Urinary bladder (tissue), 4 donors: Measurements from ENCODE around the gene MEST. TPM values are rescaled to one million over a fixed set of nuclear protein-coding genes. Genes with fewer than 3 reads are reported as not detected.
A peak's percentile ranks its signal among the peaks of the same experiment; 100 is the strongest.

ENCODE experiments used
- DNase-seq: peaks from one replicate; pipeline ENCODE4 v3.0.0-alpha.2; 2015; ENCODE audit errors: extremely low spot score
- H3K27ac ChIP-seq: one replicate; pipeline ENCODE4 v1.5.1; 2013; ENCODE audit warnings: low read depth, mild to moderate bottlenecking, moderate library complexity
- H3K36me3 ChIP-seq: one replicate; pipeline ENCODE4 v1.6.1; 2013; ENCODE audit warnings: mild to moderate bottlenecking, moderate library complexity; ENCODE audit not compliant: insufficient read depth
- H3K4me1 ChIP-seq: one replicate; pipeline ENCODE4 v1.6.1; 2013; ENCODE audit warnings: mild to moderate bottlenecking, moderate library complexity; ENCODE audit not compliant: insufficient read depth
- H3K4me3 ChIP-seq: one replicate; pipeline ENCODE4 v1.5.1; 2013; ENCODE audit warnings: low read depth, low read length
- WGBS: extraction: QIAGEN DNeasy Blood & Tissue Kit; methylation state at CpG from one replicate; pipeline ENCODE4 v1.1.7; 2013; 5-methylcytosine and 5-hydroxymethylcytosine counted together
- polyA plus RNA-seq: library from polyadenylated mRNA; stranded (reverse); fragments of 200-250 nt; gene quantifications from one replicate; pipeline ENCODE4 v1.2.3, GENCODE V29; 2013
- total RNA-seq: library from RNA; depleted of rRNA; stranded (reverse); fragments of >200 nt; gene quantifications from one replicate; pipeline ENCODE4 v1.2.3, GENCODE V29; 2014
- donor health status: healthy with polysubstance abuse.
- donor health status: healthy.

The MEST gene
- total and polyA plus RNA-seq, 2 donors = 6.7 to 259 TPM

DNA sequence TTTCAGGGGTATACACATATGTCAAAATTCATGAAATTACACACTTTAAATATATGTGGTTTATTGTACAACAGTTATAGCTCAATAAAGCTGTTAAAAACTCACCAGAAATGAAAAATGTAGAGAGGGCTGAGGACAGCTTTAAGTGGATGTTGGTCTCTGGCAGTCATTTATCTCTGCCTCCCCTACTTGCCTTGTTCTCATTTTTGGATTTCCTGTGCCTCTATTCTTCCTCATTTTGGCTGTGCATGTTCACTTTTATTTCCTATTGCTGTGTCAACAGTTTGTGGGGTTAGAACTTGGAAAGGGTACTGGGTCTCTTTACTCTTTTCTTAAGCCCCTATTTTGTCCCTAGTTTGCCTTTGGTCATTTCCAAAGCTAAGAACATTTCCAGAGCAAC, 18.6 kb upstream of the MEST start:
- no peak for DNase-seq
- H3K4me3 ChIP-seq = no peak overlapping the region
- H3K36me3 ChIP-seq = no peaks in the 10 kb centered on the region
- H3K4me1 ChIP-seq = no peaks in the 10 kb centered on the region
- H3K27ac ChIP-seq = no peak overlapping the region

DNA sequence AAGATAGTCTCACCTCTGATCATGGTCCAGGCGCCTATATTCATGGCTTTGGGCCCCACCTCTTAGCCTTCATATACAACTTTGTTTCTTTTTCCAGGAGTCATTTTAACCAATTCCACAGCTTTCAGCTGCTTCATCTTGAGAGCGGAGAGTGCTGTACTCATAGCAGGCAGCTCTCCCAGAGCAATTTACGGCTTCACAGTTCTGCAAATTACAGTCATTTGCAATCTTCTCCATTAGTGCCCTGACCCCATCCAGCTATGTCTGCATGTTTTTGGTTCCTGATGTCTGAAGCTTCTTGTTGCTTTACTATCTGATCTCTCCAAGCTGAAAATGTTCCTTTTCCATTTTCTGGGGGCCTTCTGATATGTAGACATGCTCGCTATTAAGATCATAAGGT, 18.0 kb upstream of the MEST start:
- 88% methylated on average over 4 of the region's 4 CpGs for WGBS
- Histone ChIP-seq H3K36me3 (no peaks in the 10 kb centered on the region), H3K4me1 (no peaks in the 10 kb centered on the region), H3K4me3 (no peak overlapping the region), H3K27ac (no peak overlapping the region)
- no peak for DNase-seq

DNA sequence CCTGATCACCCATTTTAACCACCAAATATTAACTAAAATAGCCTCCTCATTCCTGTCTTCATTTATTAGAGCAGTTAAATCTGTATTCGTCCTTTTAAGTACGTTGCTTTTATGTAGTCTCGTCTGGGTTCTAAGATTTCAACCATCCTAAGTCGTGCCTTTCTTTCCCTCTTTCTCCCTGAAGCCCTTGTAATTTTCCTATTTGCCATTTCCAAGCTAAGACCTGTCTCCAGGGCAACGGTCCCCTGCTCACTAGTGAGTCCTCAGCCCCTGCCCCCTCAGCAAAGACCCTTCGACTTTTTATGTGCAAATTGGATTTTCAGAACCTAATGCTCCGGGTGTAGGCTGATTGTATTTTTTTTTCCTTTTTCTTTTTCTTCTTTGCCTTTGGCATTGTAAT, 16.1 kb upstream of the MEST start:
- H3K36me3 ChIP-seq = no peaks in the 10 kb centered on the region
- H3K4me1 ChIP-seq = no peaks in the 10 kb centered on the region
- H3K27ac ChIP-seq = no peak overlapping the region
- WGBS = 58% methylated on average over 7 of the region's 7 CpGs
- H3K4me3 ChIP-seq = no peak overlapping the region
- DNase-seq = no peak

DNA sequence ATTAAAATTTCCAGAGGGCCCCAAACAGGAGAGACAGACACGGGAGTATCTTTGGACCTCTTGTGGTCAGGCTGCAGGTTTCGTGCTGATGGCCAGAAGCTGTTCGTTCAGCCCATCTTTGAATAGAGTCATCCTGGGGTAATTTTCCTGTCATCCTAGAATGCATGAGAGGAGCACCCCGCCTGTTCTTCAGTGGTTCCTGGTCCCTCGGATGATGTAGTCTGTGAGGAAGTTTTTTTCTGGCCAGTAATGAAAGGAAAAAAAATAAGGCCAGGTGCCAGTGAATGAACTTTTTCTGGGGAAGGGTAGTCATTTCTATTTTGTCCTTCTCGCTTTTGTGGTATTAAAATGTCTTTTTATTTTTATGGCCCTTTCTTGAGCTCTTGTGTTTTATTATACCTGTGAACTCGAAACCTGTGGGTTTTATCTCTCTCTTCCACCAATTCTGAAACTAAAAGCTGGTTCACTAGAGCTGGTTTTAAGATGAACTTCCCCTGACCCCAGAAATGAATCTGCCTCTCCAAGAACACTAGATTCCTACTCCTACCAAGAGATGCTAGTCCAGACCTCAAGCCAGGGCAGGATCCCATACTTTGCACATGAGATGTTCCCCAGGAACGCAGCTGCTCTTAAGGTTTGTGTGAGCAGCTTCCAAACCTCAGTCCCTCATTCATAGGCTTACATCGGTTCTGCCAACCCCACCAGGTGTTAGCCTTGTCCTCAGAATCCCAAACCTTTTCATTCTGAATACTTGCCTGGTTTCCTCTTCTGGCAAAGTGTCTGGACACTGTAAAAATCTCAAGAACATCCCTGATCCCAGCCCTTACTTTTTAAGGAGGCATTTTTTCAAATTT, 15.4 kb upstream of the MEST start:
- no peak overlapping the region for H3K27ac ChIP-seq
- 73% methylated on average over 9 of the region's 9 CpGs for WGBS
- no peaks in the 10 kb centered on the region for H3K4me1 ChIP-seq
- H3K4me3 ChIP-seq = no peak overlapping the region
- H3K36me3 ChIP-seq = no peaks in the 10 kb centered on the region
- no peak for DNase-seq

DNA sequence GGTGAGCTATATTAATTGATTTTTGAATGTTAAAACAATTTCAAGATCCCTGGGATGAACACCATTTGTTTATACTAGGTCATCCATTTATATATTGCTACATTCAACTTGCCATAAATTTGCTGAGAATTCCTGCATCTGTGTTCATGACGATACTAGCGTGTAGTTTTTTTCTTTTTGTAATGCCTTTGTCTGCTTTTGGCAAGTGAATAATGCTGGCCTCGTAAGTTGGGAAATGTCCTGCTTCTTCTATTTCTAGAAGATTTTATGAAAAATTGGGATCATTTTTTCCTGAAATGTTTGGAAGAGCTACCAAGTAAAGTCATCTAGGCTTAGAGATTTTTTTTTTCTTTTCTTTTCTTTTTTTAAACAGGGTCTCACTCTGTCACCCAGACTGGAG, 12.9 kb upstream of the MEST start:
- no peak for DNase-seq
- H3K4me1 ChIP-seq = no peaks in the 10 kb centered on the region
- H3K27ac ChIP-seq = no peak overlapping the region
- H3K36me3 ChIP-seq = no peaks in the 10 kb centered on the region
- WGBS = 86% methylated on average over 3 of the region's 3 CpGs
- H3K4me3 ChIP-seq = no peak overlapping the region

DNA sequence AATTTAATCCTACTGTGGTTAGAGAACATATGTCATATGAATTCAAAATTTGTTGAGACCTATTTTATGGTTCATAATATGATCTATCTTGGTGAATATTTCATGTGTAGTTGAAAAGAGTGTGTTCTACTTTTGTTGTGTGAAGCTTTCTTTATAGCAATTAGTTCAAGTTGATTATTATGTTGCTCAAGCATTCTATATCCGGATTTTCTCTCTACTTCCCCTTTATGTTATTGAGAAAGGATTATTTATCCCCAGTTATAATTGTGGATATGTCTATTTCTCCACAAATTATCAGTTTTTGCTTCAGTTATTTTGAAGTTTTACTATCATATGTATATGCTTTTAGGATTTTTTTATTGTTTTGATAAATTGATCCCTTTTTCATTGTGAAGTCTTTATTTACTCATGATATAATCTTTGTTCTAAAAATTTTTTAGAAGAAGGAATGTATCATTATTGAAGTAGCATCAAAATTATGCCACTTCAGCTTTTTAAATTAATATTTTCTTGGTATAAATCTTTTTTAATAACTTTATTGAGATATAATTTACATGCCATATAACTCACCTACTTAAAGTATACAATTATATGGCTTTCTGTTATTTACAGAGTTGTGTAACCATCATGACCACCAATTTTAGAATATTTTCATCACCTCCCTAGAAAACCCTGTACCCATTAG, 12.0 kb upstream of the MEST start:
- DNase-seq = no peak
- Histone ChIP-seq H3K36me3 (no peaks in the 10 kb centered on the region), H3K27ac (no peak overlapping the region), H3K4me1 (no peaks in the 10 kb centered on the region), H3K4me3 (no peak overlapping the region)
- 88% methylated on average over 1 of the region's 1 CpG for WGBS

DNA sequence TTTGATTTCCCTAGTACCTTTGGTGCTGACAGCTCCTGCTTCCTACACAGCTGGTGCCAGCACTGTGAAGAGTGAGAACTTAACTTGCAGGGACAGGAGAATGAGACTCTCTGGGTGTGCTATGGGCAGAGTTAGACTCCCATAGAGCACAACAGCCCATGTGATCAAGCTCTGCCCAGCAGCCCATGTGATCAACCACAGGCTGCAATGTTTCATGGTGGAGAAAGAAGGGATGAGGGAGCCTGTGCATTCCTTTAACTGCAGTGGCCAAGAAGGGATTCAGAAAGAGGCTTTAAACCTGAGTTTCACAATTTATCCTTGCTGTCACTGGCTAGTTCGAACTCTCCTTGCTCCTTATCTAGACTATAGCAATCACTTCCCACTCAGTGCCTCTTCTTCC, 10.0 kb upstream of the MEST start:
- H3K36me3 ChIP-seq = no peaks in the 10 kb centered on the region
- H3K4me1 ChIP-seq = no peaks in the 10 kb centered on the region
- H3K4me3 ChIP-seq = no peak overlapping the region
- H3K27ac ChIP-seq = no peak overlapping the region
- WGBS = 28% methylated on average over 1 of the region's 1 CpG
- DNase-seq = no peak

DNA sequence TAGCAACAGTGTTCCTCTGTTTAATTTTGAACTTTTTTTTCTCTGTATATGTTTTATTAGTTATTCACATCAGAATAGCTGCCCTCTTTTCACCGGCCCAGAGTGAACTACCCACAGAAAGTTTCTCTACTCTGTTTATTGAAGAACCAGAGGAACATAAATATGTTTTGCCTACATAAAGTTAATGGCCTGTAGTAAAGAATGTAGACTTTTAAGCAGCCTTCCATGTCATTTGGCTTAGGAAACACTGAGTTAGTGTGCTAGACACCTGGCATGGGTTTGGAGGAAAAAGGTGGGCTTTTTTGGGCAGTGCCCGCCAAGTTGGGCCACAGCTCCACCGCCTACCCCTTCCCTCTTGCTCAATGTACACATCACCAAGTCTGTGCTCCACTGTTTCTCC, 8.9 kb upstream of the MEST start:
- no peak for DNase-seq
- WGBS = 94% methylated on average over 3 of the region's 3 CpGs
- no peaks in the 10 kb centered on the region for H3K36me3 ChIP-seq
- no peak overlapping the region for H3K4me3 ChIP-seq
- H3K27ac ChIP-seq = no peak overlapping the region
- no peaks in the 10 kb centered on the region for H3K4me1 ChIP-seq

DNA sequence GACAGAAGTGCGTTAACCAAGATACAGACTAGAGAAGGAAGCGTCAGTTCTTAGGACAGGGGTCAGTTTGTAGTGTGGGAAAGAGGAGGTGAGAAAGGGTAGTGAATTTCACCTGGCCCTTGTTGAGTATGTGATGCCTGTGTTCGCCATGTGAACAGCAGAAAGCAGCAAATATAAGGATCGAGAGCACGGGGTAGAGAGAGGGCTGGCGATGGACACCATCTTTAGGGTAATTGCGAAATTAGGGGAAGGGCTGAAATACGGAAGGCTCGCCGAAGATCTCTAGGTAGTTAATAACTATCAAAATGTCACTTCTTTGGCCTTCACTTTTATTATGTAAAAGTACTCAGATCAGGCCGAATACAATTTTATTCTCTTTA, 6.2 kb upstream of the MEST start:
- Histone ChIP-seq H3K4me3 (peak overlapping the region; percentile 20), H3K4me1 (no peaks in the 10 kb centered on the region), H3K36me3 (no peaks in the 10 kb centered on the region), H3K27ac (no peak overlapping the region)
- WGBS = 80% methylated on average over 11 of the region's 11 CpGs
- no peak for DNase-seq

DNA sequence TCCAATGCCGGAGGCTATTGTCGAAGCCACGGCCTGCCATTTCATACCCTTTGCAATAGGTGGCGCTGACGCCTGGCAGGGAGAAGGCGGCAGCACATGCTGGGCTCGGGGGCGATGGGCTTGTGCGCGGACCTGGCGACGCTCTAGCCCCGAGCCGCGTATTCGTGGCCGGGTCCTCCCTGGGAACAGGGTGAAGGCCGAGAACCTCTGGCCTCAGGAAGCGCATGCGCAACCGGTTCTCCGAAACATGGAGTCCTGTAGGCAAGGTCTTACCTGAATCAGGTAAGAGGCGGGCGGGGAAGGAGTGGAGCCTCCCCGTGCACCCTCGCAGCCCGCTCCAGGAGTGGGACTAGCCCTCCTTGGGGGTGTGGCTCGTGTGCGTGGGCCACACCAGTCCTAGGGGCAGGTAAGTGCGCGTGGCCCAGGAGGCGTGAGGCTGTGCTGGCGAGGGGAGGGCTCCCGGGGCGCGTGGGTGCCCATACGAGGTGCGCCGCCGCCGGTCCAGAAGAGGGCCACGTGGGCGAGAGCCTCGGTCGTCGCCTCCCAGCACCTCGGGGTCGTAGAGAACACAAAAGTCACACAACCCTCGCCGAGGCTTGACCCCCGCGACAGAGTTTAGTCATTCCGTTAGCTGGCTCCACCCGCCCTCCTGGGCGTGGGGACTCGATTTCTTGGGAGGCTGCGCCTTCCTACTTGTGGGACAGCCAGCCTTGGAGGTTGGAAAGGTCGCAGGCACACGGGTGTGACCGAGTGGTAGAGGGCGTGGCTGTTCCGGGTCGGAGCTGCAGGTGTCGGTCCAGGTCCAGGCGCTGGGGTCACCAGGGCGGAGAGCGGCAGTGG, 5.6 kb upstream of the MEST start:
- WGBS = 22% methylated on average over 67 of the region's 67 CpGs
- H3K27ac ChIP-seq = no peak overlapping the region
- peak overlapping the region; percentile 20 for H3K4me3 ChIP-seq
- no peaks in the 10 kb centered on the region for H3K4me1 ChIP-seq
- DNase-seq = no peak
- H3K36me3 ChIP-seq = no peaks in the 10 kb centered on the region

DNA sequence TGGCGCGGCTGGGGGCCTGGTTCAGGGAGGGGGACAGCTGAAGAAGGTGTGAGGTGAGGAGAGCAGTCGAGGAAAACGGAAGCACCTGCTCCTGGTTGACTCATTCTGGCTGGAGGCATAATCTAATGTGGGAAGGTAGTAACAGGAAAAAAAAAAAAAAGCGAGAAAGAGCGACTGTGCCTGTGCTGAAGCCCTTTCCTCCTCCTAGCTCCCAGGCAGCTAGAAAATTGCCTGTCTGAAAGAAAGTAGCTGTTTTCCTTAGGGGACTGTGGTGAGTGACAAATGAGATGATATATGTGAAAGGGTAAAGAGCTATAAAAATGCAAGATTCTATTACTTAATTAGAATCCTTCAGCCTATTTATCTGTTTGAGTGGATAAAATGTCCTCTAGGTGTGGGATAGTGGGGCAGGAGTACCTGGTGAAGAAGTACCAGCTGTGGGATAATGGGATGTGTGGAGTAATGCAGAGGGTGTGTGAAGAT, 4.9 kb upstream of the MEST start:
- peak overlapping the region; percentile 20 for H3K4me3 ChIP-seq
- H3K4me1 ChIP-seq = no peaks in the 10 kb centered on the region
- H3K36me3 ChIP-seq = no peaks in the 10 kb centered on the region
- no peak overlapping the region for H3K27ac ChIP-seq
- WGBS = 63% methylated on average over 6 of the region's 6 CpGs
- no peak for DNase-seq

DNA sequence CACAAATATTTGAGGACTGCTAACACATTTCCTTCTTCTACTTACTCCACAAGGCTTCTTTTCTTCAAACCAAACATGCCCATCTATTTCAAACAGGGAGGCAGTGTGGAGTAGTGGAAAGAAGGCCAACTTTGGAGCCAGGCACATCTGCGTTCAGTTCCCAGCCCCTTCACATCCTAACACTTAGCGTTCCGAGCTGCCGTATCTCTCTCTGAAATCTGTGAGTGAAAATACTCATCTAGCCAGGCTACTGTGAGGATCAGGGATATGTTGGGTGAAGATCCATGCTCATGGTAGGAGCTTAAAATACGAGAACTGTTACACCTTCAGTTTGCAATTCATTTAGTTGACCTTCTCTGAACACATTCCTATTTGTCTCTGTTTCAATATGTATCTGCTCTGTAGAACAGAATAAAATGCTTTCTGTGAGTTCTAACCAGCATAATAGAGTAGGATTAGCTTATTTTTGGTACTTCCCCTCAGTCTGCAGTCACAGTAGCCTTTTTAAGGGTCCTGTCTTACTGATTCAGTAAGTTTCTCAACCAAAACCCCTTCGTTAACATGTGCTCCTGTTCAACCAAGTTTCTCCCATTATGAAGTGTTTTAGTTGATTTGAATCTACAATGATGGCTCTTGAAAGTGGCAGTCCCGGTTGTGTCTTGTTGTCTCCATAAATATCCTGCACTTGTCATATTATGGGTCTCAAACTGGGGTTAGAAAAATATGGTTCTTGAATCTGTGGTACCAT, 3.3 kb upstream of the MEST start:
- Histone ChIP-seq H3K4me1 (no peaks in the 10 kb centered on the region), H3K27ac (no peak overlapping the region)

More for the DNA sequence above, 3.3 kb upstream of the MEST start:
- DNase-seq = no peak
- Histone ChIP-seq H3K4me3 (no peak overlapping the region), H3K36me3 (no peaks in the 10 kb centered on the region)
- WGBS = 57% methylated on average over 7 of the region's 7 CpGs
